Measurements from ENCODE around the gene KMT2E.

GRCh38 chr7:105021352-105021751 is 7.3 kb downstream of the KMT2E start:
- TF ChIP-seq TAF1 (IDR thresholded peaks at IDR 0.05; ENCODE audit: low read depth, low read length) (no peak), POLR2A (IDR thresholded peaks at IDR 0.05; ENCODE audit: low read depth, low read length) (no peak), POLR2AphosphoS5 (IDR thresholded peaks at IDR 0.05; ENCODE audit: low read depth, low read length) (no peak), POU2F2 (IDR thresholded peaks at IDR 0.05; ENCODE audit: low read depth, low read length) (no peak), PAX5 (IDR thresholded peaks at IDR 0.05; ENCODE audit: insufficient read depth, low read length, severe bottlenecking) (no peak)
